HG03103 (cell line): ENCODE results near the gene WNT11.

Source experiments
- ATAC-seq: cut with Tn5 transposase; IDR thresholded peaks from one replicate; pipeline ENCODE4 v1.9.1; 2021; ENCODE audit warnings: low read depth; ENCODE audit not compliant: unreplicated experiment

WNT11 gene

GRCh38 chr11:76206327-76207081 lies at the start of gene WNT11:
WNT11 (minus strand) TSS chr11:76206502; CDS start chr11:76206407, 95 bp downstream.
- no peak for ATAC-seq

GRCh38 chr11:76253416-76253815 lies 47.1 kb upstream of the WNT11 start:
- ATAC-seq, result no peak

- ATAC-seq, result no peak
Observed at GRCh38 chr11:76252631-76253070, 46.3 kb upstream of the WNT11 start.

GRCh38 chr11:76251576-76251975 lies 45.3 kb upstream of the WNT11 start:
- ATAC-seq, result no peak

- no peak for ATAC-seq
Observed at GRCh38 chr11:76251226-76251575, 44.9 kb upstream of the WNT11 start.

GRCh38 chr11:76250520-76251225 lies 44.4 kb upstream of the WNT11 start:
- ATAC-seq, result no peak

- ATAC-seq, result no peak
Observed at GRCh38 chr11:76249195-76249741, 43.0 kb upstream of the WNT11 start.

GRCh38 chr11:76248210-76248609 lies 41.9 kb upstream of the WNT11 start:
- no peak for ATAC-seq

GRCh38 chr11:76247091-76247490 lies 40.8 kb upstream of the WNT11 start:
- no peak for ATAC-seq

GRCh38 chr11:76246271-76246933 lies 40.1 kb upstream of the WNT11 start:
- no peak for ATAC-seq

GRCh38 chr11:76245720-76246119 lies 39.4 kb upstream of the WNT11 start:
- no peak for ATAC-seq

GRCh38 chr11:76244316-76244851 lies 38.1 kb upstream of the WNT11 start:
- ATAC-seq, result no peak

- no peak for ATAC-seq
Observed at GRCh38 chr11:76243957-76244285, 37.6 kb upstream of the WNT11 start.

GRCh38 chr11:76243193-76243956 lies 37.1 kb upstream of the WNT11 start:
- no peak for ATAC-seq

GRCh38 chr11:76242004-76242779 lies 35.9 kb upstream of the WNT11 start:
- ATAC-seq, result no peak

GRCh38 chr11:76241243-76242000 lies 35.1 kb upstream of the WNT11 start:
- no peak for ATAC-seq

- ATAC-seq, result no peak
Observed at GRCh38 chr11:76240666-76241065, 34.4 kb upstream of the WNT11 start.

- ATAC-seq, result no peak
Observed at GRCh38 chr11:76240161-76240540, 33.8 kb upstream of the WNT11 start.
